ENCODE data around the gene NOM1. TPM values are rescaled to one million over a fixed set of nuclear protein-coding genes. Genes with fewer than 3 reads are reported as not detected.
A peak's percentile ranks its signal among the peaks of the same experiment; 100 is the strongest.
"Not testable (repeated sequence)": the region's sequence is repeated elsewhere in the genome, so short reads cannot be mapped to it uniquely, and the experiment has no call there.

The NOM1 gene
- total RNA-seq, 2 donors from 2014 or later, result 4.1 to 6.3 TPM

GRCh38 chr7:156948361-156948760, 1.2 kb upstream of the NOM1 start:
- Histone ChIP-seq H3K4me1 (peaks cover 0 to 27% of the 10 kb centered on the region in 2 donors), H3K27me3 (no peaks in the 10 kb centered on the region), H3K4me3 (peak overlapping the region in 1 of 2 donors; percentile 89), H3K36me3 (peaks cover 11% of the 10 kb centered on the region), H3K27ac (no peak overlapping the region), H3K9me3 (no peaks in the 10 kb centered on the region)
- no peak for DNase-seq (ENCODE audit: low spot score)
- no peak for TF ChIP-seq CTCF (IDR thresholded peaks at IDR 0.05)

- Histone ChIP-seq H3K36me3 (peaks cover 30% of the 10 kb centered on the region), H3K9me3 (no peaks in the 10 kb centered on the region), H3K4me3 (peak overlapping the region; percentile 89 to 97), H3K27me3 (no peaks in the 10 kb centered on the region), H3K4me1 (peaks cover 0 to 27% of the 10 kb centered on the region in 2 donors), H3K27ac (no peak overlapping the region)
- DNase-seq (ENCODE audit: low spot score), result no peak
- no peak for TF ChIP-seq CTCF (IDR thresholded peaks at IDR 0.05)
These were observed 908 bp downstream of the NOM1 start for GRCh38 chr7:156950381-156950858.

- not testable (repeated sequence) for H3K4me3 ChIP-seq; H3K27ac ChIP-seq; H3K27me3 ChIP-seq; DNase-seq (ENCODE audit: low spot score); H3K9me3 ChIP-seq
- peaks cover 48% of the 10 kb centered on the region for H3K36me3 ChIP-seq
- H3K4me1 ChIP-seq, result peaks cover 0 to 27% of the 10 kb centered on the region in 2 donors
These were observed 3.7 kb downstream of the NOM1 start for GRCh38 chr7:156953215-156953614.

GRCh38 chr7:156954941-156955340, 5.4 kb downstream of the NOM1 start:
- H3K27me3 ChIP-seq, result no peaks in the 10 kb centered on the region
- no peak for DNase-seq (ENCODE audit: low spot score)
- no peak overlapping the region for H3K4me3 ChIP-seq

GRCh38 chr7:156956727-156957126, 7.2 kb downstream of the NOM1 start:
- TF ChIP-seq CTCF (IDR thresholded peaks at IDR 0.05), result no peak
- no peak overlapping the region for H3K27ac ChIP-seq
- H3K4me3 ChIP-seq, result no peak overlapping the region
- no peaks in the 10 kb centered on the region for H3K9me3 ChIP-seq
- H3K27me3 ChIP-seq, result no peaks in the 10 kb centered on the region
- no peak for DNase-seq (ENCODE audit: low spot score)
- peaks cover 0 to 5% of the 10 kb centered on the region in 2 donors for H3K4me1 ChIP-seq
- H3K36me3 ChIP-seq, result peaks cover 80% of the 10 kb centered on the region

More at GRCh38 chr7:156954941-156955340, 5.4 kb downstream of the NOM1 start:
- Histone ChIP-seq H3K4me1 (peaks cover 0 to 22% of the 10 kb centered on the region in 2 donors), H3K27ac (no peak overlapping the region), H3K36me3 (peaks cover 62% of the 10 kb centered on the region), H3K9me3 (no peaks in the 10 kb centered on the region)
- TF ChIP-seq CTCF (IDR thresholded peaks at IDR 0.05), result no peak

- Histone ChIP-seq H3K4me3 (no peak overlapping the region), H3K4me1 (no peaks in the 10 kb centered on the region), H3K9me3 (no peaks in the 10 kb centered on the region), H3K36me3 (peaks cover 89% of the 10 kb centered on the region), H3K27me3 (no peaks in the 10 kb centered on the region), H3K27ac (no peak overlapping the region)
- TF ChIP-seq CTCF (IDR thresholded peaks at IDR 0.05), result no peak
- no peak for DNase-seq (ENCODE audit: low spot score)
These were observed 12.6 kb downstream of the NOM1 start for GRCh38 chr7:156962145-156962544.
